T47D (cell line): Measurements from ENCODE around the gene IL17RA.

Experiments used
- DNase-seq, 2 experiments: peaks; one replicate each; pipeline versions ENCODE4 v3.0.0 to v3.0.0-alpha.2; 2011 to 2012; ENCODE audit warnings: low read depth in 1 of 2, low spot score in 1 of 2
- JUND ChIP-seq: IDR thresholded peaks from 2 replicates; pipeline ENCODE4 v1.6.1; 2012; ENCODE audit warnings: low read depth
- in situ Hi-C: cut with HindIII; loops from 2 replicates; pipeline ENCODE4 v1.10.0; 2016; ENCODE audit warnings: low sequenced_read_pairs, low pct_unique_long_range_greater_than_20kb

IL17RA gene

DNA sequence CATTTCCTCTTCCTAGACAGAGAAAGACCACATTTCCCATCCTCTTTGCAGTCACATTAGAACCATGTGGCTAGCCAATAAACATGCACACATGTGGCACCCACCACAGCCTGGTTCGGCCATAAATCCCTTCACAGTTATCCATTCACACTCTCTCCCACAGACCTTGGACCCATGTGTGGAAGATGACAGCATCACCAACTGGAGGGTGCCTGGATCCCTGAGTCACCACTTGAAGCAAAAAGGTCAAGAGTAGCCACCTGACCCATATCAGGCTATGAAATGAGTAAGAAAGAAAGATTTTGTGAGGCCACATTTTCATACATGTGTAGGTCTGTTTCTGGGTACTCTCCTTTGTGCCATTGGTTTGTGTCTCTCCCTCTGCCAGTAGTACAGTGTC lies 45.4 kb downstream of the IL17RA start:
- in situ Hi-C loops = no loop called here
- no peak for DNase-seq
- TF ChIP-seq JUND = no peak

DNA sequence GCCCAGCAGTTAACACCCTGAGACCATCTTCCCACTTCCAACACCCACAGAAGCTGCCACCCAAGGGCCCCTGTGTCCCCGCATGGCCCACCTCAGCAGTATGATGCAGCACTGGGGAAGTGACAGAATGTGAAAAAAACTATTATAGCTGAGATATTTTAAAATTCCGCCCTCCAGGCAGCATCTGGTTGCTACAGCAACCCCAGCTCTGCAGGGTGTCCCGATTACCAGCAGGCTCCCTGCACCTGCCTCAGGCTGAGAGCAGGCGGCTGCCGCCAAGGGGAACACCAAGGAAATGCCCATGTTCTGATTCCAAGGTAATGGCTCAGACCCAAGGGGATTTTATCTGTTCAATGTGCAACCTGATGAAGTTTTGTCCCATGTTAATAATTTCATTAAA lies 46.9 kb downstream of the IL17RA start:
- in situ Hi-C loops = no loop called here
- TF ChIP-seq JUND = no peak
- DNase-seq = no peak

DNA sequence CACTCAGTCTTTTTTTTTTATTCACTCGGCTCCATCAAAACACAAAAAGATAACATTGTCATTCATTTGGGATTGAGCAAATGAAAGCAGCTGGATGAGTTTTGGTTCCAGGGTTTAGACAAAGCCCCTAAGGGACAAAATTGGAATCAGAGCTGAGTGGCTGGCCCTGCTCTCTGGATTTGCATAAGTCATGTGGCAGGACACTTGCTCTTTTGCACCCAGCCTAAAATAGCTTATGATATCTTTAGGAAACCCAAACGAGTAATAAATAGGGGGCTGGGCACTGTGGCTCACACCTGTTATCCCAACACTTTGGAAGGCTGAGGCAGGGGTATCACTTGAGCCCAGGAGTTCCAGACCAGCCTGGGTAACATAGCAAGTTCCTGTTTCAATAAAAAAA lies 47.3 kb downstream of the IL17RA start:
- in situ Hi-C loops = no loop called here
- no peak for DNase-seq
- no peak for TF ChIP-seq JUND

DNA sequence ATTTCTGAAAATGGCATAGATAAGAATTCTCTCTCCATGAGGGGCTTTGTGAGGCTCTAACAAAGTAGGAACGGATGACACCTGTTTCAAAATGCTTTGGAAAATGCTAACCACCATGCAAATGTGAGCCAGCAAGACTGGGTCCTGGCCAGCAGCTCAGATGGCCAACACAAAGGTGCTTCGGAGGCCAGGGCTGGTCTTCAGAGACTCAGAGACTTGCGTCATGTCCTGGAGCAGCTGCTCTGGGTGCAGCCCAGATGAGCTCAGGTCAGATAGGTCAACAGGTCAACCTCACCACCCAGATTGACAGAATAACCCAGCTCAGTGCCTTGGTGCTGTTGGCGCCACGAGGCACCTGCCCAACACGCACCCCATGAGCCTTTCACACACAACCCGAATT lies 48.3 kb downstream of the IL17RA start:
- in situ Hi-C loops = no loop called here
- no peak for TF ChIP-seq JUND

DNA sequence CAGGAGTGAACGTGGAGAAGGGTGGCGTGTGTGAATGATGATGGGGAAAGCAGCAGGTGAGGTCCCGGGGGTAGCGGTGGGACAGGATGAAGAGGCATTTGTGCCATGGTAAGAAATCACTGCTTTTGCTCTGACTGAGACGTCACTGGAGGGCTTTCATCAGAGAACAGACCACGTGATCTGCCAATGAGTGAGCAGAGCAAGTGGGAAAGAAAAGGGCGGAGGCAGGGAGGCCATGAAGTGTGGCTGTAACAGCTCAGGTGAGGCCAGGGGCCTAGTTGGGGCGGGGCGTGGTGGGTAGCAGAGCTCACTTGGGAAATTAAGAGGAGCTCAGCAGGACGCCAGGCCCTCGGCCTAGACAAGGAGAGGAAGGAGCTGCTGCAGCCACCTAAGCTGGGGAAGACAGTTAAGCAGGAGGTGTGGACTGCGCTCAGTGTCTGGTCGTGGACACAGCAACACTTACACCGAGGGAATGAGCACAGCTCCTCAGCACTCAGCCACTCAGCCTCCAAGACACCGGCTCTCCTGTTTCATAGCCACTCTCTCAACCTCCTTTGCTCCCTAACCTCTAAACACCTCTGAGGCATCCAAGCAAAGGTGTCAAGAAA lies 50.5 kb downstream of the IL17RA start:
- in situ Hi-C loops = no loop called here
- DNase-seq = no peak
- TF ChIP-seq JUND = no peak

More for the DNA sequence above, 48.3 kb downstream of the IL17RA start:
- DNase-seq = no peak

DNA sequence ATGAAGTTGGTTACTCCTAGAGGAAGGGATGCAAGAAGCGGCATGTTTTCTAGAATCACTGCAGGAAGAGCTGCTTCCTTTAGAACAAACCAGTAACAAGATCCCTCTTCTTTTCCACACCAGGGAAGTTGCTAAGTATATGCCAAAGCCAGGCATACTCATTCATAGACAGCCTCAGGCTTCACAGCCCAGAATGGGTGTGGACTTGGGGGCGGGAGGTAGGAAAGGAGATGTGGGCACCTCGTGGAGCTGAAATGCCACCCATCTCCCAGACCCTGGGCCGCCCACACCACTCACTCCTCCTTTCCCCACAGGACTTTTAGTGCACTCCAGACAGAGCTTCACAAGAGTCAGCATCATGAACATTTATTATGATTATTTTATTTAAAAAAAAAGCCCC lies 52.4 kb downstream of the IL17RA start:
- no peak for TF ChIP-seq JUND
- in situ Hi-C loops = no loop called here
- no peak for DNase-seq

DNA sequence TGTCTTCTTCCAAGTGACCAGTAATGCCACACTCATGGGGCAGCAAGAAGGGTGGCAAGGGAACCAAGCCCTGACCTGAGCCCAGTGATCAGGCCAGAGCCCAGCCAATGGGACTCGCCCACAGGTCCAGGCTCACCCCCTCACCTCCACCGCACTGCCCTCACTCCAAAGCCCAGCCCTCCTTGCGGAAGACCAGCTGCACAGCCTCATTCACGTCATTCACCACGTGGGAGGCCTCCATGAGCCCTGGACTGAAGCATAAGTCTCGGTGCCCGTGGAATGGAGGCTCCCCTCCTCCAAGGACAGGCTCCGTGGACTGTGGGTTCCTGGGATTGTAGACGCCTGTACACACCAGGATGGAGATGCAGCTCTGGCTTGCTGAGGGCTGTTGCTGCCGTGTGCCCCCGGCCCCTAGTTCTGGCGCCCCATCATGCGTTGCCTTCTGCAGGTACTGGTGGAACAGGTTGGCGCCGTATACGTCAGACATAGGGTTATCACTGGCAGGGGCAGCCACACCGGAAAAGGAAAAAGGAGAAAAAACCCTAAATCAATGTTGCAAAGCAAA lies 53.1 kb downstream of the IL17RA start:
- in situ Hi-C loops = no loop called here

DNA sequence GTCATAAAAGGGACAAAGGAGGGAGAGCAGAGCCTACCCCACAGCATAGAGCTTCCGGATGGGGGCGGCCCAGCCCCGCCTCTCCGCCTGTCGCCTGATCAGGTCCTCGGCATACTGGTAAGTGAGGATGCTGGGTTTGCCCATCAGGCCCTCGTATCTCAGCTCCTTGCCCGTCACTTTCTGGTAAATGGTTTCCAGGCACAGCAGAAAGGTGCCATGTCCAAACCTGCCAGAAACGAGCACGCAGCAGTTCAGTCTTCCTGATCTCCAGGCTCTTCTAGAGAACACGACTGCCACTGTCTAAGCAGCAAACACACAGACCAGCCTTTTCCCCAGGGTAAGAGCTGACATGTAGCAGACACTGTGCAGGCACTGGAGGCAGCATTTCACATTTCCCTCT lies 53.7 kb downstream of the IL17RA start:
- DNase-seq = no peak
- in situ Hi-C loops = no loop called here

More for the DNA sequence above, 53.1 kb downstream of the IL17RA start:
- no peak for TF ChIP-seq JUND
- no peak for DNase-seq

DNA sequence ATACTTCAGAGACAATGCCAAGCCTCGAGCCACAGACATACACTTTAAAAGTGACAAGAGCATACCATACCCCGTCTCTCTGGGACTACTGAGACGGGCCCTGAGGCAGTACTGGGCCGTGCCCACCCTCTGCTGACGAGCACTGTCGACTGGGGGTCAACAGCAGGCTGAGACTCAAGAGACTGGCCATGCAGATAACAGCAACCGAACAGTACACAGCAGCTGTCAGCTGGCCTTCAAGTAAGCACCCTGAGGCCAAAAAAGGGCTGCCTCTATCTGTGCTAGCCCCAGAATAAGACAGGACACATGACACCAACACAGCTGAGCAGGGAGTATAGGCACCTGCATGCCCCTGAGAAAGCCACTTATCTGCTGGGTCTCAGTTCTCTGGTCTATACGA lies 55.2 kb downstream of the IL17RA start:
- in situ Hi-C loops = no loop called here
- no peak for TF ChIP-seq JUND
- DNase-seq = no peak

More for the DNA sequence above, 53.7 kb downstream of the IL17RA start:
- TF ChIP-seq JUND = no peak

DNA sequence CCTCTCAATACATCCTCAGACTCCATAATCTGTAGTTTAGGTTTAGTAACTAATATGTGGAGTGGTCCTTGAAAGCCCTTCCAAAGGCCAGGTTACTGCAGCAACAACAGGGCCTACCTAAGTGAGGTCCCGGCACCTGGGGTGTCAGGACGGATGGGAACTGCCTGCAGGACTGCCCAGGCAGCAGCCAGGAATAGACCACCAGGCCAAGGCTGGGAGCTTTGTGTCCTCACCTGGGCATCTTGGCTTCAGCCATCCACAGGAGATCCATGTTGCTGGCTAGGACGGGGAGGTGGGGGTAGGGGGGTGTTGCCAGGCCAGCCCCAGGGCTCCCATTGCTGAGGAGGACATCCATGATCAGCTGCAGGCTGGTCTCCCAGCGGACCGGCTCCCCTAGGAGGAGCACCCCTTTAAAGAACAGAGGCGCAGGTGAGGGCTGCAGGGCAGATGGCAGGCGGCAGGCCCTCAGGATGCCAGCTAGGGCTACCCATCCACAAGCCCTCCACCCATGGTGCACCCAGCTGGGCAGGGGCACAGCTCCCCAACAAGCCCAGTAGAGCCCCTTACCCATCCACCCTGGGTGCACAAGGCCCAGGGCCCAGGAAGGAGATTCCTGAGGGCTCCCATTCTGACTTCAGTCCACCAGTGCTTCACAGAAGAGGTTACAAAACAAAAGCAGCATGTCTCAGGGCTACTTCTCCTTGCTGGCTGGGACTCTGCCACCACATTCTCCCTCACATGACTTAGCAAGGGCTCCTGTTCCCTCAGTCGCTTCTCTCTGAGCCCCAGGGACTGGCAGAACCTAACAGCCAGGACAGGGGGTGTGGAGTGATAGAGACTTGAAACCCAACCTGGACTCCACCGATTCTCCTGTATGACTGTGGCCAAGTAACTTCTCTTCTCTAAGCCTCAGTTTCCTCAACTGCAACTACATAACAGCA lies 56.3 kb downstream of the IL17RA start:
- no peak for TF ChIP-seq JUND
- in situ Hi-C loops = no loop called here
- no peak for DNase-seq

DNA sequence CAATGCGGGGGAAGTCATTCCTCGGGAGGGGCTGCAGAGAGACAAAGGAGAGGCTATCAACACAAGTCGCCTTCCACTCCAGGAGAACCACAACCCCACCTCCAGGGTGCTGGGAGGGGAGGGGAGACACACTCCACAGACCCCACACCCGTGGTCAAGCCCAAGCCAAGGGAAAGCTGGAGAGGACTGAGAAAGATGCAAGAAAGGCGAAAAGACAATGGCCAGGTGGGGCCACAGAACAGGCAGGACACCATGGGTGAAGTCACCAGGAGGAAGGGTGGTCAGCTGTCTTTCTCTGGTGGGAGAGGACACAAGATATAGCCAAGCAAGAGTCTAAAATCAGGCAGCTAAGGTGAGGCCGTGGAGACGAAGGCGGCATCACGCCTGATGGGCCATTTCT lies 58.3 kb downstream of the IL17RA start:
- in situ Hi-C loops = no loop called here
- no peak for DNase-seq
- TF ChIP-seq JUND = no peak

DNA sequence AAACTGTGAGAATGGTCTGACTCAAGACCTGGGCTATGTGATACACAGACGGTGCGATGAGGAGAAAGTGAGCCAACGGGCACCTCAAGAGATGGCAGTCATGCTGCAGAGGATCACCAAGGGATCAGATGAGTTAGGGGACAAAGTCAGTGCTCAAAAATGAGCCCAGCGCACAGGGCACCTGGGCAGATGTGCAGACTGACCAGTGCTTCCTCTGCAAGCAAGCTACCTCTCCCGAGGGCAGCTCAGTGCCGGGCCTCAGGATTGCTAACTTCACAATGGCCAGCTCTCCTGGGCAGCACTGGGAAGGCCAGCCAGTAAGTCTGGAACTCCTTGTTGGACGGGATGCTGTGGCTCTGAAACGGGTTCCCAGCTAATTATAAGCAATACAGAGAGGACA lies 59.0 kb downstream of the IL17RA start:
- no peak for TF ChIP-seq JUND
- in situ Hi-C loops = no loop called here
- no peak for DNase-seq
